ENCODE results near the gene UGT3A2.

DNA sequence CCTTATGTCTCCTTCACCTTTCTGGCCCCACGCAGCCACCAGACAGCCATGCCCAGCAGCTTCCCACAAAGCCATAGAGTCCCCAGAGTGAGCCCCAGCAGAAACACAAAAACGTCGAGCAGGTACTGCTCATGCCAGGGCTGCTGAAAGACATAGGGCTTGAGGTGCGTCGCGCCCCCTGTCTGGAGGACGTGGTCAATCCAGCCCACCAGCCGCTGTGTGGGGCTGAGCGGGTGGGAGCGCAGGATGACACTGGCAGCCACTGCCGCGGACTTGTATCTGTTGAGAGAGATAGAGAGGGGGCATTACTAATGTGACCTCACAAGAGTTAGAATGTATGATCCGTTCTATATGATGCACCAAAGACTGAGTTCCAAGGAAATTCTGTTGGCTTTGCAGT lies 31.0 kb downstream of the UGT3A2 start:
- no peak for TF ChIP-seq STAT1 (IDR thresholded peaks at IDR 0.05; ENCODE audit: unreplicated experiment)
- TF ChIP-seq, protein P1, sequence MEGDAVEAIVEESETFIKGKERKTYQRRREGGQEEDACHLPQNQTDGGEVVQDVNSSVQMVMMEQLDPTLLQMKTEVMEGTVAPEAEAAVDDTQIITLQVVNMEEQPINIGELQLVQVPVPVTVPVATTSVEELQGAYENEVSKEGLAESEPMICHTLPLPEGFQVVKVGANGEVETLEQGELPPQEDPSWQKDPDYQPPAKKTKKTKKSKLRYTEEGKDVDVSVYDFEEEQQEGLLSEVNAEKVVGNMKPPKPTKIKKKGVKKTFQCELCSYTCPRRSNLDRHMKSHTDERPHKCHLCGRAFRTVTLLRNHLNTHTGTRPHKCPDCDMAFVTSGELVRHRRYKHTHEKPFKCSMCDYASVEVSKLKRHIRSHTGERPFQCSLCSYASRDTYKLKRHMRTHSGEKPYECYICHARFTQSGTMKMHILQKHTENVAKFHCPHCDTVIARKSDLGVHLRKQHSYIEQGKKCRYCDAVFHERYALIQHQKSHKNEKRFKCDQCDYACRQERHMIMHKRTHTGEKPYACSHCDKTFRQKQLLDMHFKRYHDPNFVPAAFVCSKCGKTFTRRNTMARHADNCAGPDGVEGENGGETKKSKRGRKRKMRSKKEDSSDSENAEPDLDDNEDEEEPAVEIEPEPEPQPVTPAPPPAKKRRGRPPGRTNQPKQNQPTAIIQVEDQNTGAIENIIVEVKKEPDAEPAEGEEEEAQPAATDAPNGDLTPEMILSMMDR (conservative IDR thresholded peaks at IDR 0.05; ENCODE audit: low read depth in 2 of 2), result peak in 1 of 2 experiments; percentile 46; a peak in 2 of 4 replicates
- no peak for TF ChIP-seq POLR2AphosphoS5 (IDR thresholded peaks at IDR 0.05; ENCODE audit: low read depth)
- TF ChIP-seq EZH2 (IDR thresholded peaks at IDR 0.05; ENCODE audit: low read depth, unreplicated experiment), result no peak
- TF ChIP-seq CREB1 (CRISPR knock-in tag; IDR thresholded peaks at IDR 0.05; ENCODE audit: low read depth), result no peak
- no peak for TF ChIP-seq JUNB (IDR thresholded peaks at IDR 0.05; ENCODE audit: unreplicated experiment)
- no peak for TF ChIP-seq ZNF331 (CRISPR knock-in tag; IDR thresholded peaks at IDR 0.05; ENCODE audit: low read depth)
- TF ChIP-seq EZH2phosphoT487 (IDR thresholded peaks at IDR 0.05; ENCODE audit: unreplicated experiment), result no peak
- TF ChIP-seq, protein P2, sequence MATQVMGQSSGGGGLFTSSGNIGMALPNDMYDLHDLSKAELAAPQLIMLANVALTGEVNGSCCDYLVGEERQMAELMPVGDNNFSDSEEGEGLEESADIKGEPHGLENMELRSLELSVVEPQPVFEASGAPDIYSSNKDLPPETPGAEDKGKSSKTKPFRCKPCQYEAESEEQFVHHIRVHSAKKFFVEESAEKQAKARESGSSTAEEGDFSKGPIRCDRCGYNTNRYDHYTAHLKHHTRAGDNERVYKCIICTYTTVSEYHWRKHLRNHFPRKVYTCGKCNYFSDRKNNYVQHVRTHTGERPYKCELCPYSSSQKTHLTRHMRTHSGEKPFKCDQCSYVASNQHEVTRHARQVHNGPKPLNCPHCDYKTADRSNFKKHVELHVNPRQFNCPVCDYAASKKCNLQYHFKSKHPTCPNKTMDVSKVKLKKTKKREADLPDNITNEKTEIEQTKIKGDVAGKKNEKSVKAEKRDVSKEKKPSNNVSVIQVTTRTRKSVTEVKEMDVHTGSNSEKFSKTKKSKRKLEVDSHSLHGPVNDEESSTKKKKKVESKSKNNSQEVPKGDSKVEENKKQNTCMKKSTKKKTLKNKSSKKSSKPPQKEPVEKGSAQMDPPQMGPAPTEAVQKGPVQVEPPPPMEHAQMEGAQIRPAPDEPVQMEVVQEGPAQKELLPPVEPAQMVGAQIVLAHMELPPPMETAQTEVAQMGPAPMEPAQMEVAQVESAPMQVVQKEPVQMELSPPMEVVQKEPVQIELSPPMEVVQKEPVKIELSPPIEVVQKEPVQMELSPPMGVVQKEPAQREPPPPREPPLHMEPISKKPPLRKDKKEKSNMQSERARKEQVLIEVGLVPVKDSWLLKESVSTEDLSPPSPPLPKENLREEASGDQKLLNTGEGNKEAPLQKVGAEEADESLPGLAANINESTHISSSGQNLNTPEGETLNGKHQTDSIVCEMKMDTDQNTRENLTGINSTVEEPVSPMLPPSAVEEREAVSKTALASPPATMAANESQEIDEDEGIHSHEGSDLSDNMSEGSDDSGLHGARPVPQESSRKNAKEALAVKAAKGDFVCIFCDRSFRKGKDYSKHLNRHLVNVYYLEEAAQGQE (IDR thresholded peaks at IDR 0.05; ENCODE audit: unreplicated experiment), result no peak
- TF ChIP-seq, protein P3, sequence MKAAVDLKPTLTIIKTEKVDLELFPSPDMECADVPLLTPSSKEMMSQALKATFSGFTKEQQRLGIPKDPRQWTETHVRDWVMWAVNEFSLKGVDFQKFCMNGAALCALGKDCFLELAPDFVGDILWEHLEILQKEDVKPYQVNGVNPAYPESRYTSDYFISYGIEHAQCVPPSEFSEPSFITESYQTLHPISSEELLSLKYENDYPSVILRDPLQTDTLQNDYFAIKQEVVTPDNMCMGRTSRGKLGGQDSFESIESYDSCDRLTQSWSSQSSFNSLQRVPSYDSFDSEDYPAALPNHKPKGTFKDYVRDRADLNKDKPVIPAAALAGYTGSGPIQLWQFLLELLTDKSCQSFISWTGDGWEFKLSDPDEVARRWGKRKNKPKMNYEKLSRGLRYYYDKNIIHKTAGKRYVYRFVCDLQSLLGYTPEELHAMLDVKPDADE (IDR thresholded peaks at IDR 0.05), result no peak
- no peak for TF ChIP-seq NANOG (IDR thresholded peaks at IDR 0.05; ENCODE audit: borderline replicate concordance)
- no peak for TF ChIP-seq ZNF114 (CRISPR knock-in tag; IDR thresholded peaks at IDR 0.05)
